ENCODE results near the gene DCP1A.
"Not testable (repeated sequence)": the region's sequence is repeated elsewhere in the genome, so short reads cannot be mapped to it uniquely, and the experiment has no call there.

DCP1A gene

GRCh38 chr3:53347261-53348064, at the start of gene DCP1A:
TSS of gene DCP1A (minus strand) at chr3:53347543. CDS start at chr3:53347517, 26 bp downstream.
- DNase-seq (ENCODE audit: insufficient read length, low spot score), result peak; percentile 91
- peak; percentile 95 for FAIRE-seq

GRCh38 chr3:53384465-53385423, 37.4 kb upstream of the DCP1A start:
- DNase-seq (ENCODE audit: insufficient read length, low spot score) (no peak), FAIRE-seq (no peak)

- FAIRE-seq (no peak), DNase-seq (ENCODE audit: insufficient read length, low spot score) (no peak)
Measured at GRCh38 chr3:53382106-53382505, 34.8 kb upstream of the DCP1A start.

GRCh38 chr3:53380306-53380705, 33.0 kb upstream of the DCP1A start:
- FAIRE-seq (no peak), DNase-seq (ENCODE audit: insufficient read length, low spot score) (no peak)

- DNase-seq (ENCODE audit: insufficient read length, low spot score) (no peak), FAIRE-seq (no peak)
Measured at GRCh38 chr3:53379898-53380297, 32.6 kb upstream of the DCP1A start.

- DNase-seq (ENCODE audit: insufficient read length, low spot score), result no peak
Measured at GRCh38 chr3:53377794-53378193, 30.5 kb upstream of the DCP1A start.

GRCh38 chr3:53376679-53377078, 29.3 kb upstream of the DCP1A start:
- FAIRE-seq (no peak), DNase-seq (ENCODE audit: insufficient read length, low spot score) (no peak)

More at GRCh38 chr3:53377794-53378193, 30.5 kb upstream of the DCP1A start:
- FAIRE-seq, result no peak

- peak; percentile 65 for DNase-seq (ENCODE audit: insufficient read length, low spot score)
- peak; percentile 42 for FAIRE-seq
Measured at GRCh38 chr3:53375019-53375418, 27.7 kb upstream of the DCP1A start.

- FAIRE-seq; DNase-seq (ENCODE audit: insufficient read length, low spot score): not testable (repeated sequence)
Measured at GRCh38 chr3:53370719-53371118, 23.4 kb upstream of the DCP1A start.

- FAIRE-seq (no peak), DNase-seq (ENCODE audit: insufficient read length, low spot score) (no peak)
Measured at GRCh38 chr3:53361852-53362251, 14.5 kb upstream of the DCP1A start.

- no peak for DNase-seq (ENCODE audit: insufficient read length, low spot score)
- no peak for FAIRE-seq
Measured at GRCh38 chr3:53357458-53357857, 10.1 kb upstream of the DCP1A start.

GRCh38 chr3:53354945-53355498, 7.7 kb upstream of the DCP1A start:
- no peak for FAIRE-seq

GRCh38 chr3:53353202-53353601, 5.9 kb upstream of the DCP1A start:
- DNase-seq (ENCODE audit: insufficient read length, low spot score) (no peak), FAIRE-seq (no peak)

More at GRCh38 chr3:53354945-53355498, 7.7 kb upstream of the DCP1A start:
- no peak for DNase-seq (ENCODE audit: insufficient read length, low spot score)

- no peak for DNase-seq (ENCODE audit: insufficient read length, low spot score)
- no peak for FAIRE-seq
Measured at GRCh38 chr3:53350652-53351051, 3.3 kb upstream of the DCP1A start.

GRCh38 chr3:53348118-53348517, 775 bp upstream of the DCP1A start:
- FAIRE-seq; DNase-seq (ENCODE audit: insufficient read length, low spot score): not testable (repeated sequence)

- DNase-seq (ENCODE audit: insufficient read length, low spot score) (no peak), FAIRE-seq (no peak)
Measured at GRCh38 chr3:53346922-53347260, 452 bp downstream of the DCP1A start.

- no peak for FAIRE-seq
Measured at GRCh38 chr3:53346514-53346913, 829 bp downstream of the DCP1A start.

GRCh38 chr3:53342353-53342752, 5.0 kb downstream of the DCP1A start:
- FAIRE-seq (no peak), DNase-seq (ENCODE audit: insufficient read length, low spot score) (no peak)

More at GRCh38 chr3:53346514-53346913, 829 bp downstream of the DCP1A start:
- no peak for DNase-seq (ENCODE audit: insufficient read length, low spot score)

GRCh38 chr3:53337167-53337940, 10.0 kb downstream of the DCP1A start:
- no peak for DNase-seq (ENCODE audit: insufficient read length, low spot score)
- no peak for FAIRE-seq

GRCh38 chr3:53334742-53335141, 12.6 kb downstream of the DCP1A start:
- DNase-seq (ENCODE audit: insufficient read length, low spot score) (no peak), FAIRE-seq (no peak)

Data from GM19239 (cell line).